Activated CD8-positive, alpha-beta memory T cell treated with anti-CD3 and anti-CD28 coated beads for 48 hours (primary cell): ENCODE results near the gene PIGX.

Experiments
- DNase-seq, 3 experiments: peaks; one replicate each; pipeline ENCODE4 v3.0.0-alpha.2; 2020; ENCODE audit warnings: low read depth in 2 of 3, low spot score in 2 of 3

The PIGX gene

DNA sequence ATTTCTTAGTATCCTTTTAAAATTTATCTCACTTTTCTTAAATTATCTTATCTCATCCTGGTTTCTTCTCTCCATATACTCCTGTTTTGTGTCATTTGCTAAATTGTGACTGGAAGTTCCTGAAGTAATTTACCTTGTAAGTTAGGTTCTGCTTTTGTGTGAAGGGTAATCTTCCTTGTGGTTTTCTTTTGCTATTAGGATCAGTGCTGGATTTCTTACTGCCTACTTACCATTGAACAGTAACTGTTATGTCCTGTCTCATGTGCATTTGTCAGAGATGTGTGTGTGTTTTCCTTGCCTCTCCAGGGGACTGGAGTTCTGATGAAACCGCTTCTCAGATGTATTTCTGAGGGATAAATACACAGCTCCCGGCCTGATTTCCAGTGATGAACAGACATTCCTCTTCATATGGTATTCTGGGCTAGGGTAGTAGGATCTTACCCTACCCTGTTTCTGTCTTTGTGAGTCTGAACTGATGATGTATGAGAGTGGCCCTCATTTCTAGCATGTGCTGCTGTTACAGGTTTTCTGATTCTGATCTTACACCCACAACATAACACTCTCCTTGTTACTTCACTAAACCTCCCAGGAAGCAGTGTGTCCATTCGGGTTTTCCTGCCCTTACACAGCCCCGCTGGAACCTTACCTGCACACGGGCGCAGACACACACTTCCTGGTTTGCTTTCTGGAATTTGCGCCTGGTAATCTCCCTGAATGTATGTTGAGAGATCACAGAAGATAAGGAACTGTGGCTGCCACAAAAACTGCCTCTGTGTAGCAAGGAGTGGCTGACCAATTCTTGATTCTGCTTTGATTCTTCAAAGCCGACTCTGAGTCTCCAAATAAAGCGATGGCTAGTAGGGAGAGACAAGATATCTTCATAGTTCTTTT is 42.2 kb downstream of the PIGX start:
- no peak for DNase-seq

DNA sequence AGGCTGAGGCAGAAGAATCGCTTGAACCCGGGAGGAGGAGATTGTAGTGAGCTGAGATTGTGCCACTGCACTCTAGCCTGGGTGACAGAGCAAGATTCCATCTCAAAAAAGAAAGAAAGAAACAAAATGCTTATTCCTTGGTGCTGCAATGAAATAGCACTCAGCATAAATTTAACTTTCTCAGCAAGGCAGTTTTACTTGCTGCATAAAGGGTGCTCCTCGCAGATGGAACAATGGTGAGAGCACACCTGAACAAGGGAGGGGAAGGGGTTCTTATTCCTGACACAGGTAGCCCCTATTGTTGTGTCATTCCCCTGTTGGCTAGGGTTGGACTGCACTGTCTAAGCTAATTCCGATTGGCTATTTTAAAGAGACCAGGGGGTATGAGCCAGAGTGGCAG is 44.6 kb downstream of the PIGX start:
- DNase-seq: no peak

DNA sequence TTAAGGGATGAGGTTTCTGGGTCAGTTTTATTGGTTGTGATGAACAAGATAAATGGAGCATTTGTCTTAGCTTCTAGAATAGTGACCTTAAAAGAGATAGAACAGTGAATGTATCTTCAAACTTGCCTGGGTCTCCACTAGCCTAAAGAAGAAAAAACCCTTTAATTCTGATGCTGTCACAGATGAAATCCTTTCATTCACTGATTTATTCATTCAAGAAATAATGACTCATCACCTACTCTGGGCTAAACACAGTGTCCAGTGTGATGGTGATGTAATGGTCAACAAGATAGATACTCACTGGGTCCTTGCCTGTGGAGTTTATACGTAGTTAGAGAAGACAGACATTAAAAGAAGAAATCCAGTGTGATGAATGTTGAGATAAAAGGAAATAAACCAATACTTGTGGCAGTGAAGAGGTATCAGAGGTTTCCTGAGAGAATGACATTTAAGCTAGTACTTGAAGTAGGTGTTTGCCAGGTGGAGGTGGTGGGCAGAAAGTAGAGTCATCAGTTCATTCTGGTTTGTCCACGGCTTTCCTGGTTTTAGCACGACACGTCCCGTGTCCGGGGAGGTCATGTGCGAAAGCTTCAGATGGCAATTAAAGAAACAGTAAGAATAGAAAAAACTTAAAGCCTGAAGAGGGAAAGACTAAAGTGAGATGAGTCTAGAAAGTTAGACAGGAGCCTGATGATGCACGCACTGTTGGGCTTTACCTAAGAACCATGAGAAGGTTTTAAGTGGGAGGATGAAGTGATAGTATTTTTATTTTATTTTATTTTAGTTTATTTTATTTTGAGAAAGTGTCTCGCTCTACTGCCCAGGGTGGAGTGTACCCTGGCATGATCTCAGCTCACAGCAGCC is 45.9 kb downstream of the PIGX start:
- no peak for DNase-seq

DNA sequence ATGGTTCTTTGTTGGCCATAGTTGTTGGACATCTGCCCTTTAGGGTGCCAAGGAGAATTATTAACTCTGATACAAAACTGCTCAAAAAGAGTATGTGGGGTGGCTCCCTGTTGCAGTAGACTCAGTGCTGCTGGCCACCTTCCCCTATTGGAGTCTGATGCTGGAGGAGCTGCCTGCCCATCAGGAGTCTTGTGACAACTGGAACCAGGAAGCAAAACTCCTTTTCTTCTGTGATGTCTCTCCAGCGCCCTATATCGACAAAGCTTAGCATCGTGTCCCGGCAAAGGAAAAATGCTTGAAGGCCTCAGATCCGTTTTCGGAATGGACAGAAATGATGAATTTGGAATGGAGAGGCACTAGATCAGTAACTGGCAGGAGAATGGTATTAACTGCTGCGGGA is 51.0 kb downstream of the PIGX start:
- no peak for DNase-seq

DNA sequence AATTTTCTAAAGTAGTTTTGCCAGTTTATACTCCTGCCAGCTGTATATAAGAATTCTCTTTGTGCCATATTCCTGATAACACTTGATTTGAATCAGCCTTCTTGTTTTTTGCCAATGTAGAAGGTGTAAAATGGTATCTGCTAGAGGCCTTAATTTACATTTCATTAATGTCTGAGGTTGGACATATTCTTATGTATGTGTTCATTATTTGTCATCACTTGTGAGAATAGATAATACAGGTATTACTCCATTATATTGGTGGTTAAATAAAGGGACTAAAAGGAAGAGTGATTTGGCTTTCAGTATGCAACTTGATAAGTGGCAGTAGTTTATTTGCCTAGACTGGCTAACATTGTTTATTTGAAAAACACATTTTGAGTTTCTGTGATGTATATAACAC is 53.3 kb downstream of the PIGX start:
- DNase-seq: no peak

DNA sequence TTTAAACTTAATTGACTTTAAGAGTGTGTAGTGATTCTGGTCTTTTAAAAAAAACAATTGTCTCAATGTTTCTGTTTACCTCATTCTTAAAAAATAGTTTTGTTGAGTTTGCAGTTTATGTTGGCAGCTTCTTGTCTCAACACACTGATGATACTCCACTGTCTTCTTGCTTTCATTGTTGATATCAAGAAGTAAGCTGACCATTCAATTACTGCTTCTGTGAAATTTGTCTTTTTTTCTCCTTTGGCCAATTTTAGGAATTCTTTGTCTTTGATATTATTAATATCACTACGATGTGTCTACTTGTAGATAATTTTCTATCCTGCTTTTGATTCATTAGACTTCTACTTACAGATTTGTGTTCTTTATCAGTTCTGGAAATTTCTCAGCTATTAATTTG is 58.9 kb downstream of the PIGX start:
- DNase-seq: no peak

DNA sequence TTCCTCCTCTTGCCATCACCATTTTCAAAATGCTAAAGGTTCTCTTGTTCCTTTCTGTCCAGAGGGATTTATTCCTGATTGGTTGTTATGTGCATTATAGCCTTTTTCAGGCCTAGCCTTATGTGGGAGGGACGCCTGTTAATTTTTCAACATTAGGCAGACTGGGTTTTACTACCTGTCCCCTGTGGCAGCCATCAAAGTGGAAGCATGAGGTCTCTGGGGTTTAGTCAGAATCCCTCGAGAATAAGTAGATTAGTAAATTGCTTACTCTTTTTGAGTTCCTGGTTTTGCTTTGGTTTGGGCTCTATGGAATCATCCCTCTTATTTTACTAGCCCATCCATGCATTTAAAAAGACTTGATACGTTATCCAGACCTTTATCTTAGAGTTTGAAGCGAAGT is 59.9 kb downstream of the PIGX start:
- DNase-seq: no peak

DNA sequence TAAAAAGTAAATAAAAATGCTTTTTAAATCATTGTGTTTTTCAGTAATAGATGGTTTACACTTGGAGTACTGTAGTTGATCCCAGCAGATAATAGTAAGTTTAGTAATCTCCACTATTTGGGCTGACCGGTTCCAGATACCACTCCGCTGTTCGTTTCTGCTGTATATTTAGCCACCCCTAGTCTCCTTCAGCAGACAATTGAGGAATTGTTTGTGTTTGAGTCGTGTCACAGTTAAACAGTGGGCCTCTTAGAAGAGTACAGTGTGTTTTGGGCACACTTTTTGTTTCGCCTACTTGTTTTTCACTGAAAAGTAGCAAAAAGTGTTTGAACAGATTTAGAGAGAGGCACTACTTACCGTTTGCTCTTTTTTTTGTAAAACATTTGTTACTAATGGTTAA is 60.7 kb downstream of the PIGX start:
- DNase-seq: no peak

DNA sequence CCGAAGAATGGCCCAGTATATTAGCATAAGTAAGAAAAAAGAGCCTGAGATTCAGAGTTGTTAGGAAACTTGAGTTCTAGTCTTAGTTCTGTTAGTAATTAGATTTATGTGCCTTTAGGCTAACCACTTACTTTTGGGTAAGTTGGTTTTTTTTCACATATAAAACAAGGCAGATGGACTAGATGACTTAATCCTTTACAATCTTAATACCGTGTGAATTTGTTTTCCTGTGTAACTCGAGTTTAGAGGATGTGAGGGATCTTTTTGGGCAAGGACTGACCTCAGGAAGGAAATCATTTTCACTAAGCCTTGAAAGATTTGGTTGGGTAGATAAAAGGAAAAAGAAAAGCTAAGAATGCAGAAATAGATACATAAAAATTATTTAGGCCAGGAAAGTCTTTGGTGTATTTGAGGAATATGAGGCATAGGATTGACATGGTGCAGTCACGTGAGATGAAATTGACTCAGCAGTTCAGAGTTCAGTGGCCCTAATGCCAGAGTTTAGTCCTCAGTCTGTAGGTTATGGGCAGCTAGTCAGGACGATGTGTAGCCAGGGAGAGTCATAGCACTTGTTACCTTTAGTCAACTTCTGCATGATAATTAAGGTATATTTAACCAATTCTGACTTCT is 62.1 kb downstream of the PIGX start:
- no peak for DNase-seq

DNA sequence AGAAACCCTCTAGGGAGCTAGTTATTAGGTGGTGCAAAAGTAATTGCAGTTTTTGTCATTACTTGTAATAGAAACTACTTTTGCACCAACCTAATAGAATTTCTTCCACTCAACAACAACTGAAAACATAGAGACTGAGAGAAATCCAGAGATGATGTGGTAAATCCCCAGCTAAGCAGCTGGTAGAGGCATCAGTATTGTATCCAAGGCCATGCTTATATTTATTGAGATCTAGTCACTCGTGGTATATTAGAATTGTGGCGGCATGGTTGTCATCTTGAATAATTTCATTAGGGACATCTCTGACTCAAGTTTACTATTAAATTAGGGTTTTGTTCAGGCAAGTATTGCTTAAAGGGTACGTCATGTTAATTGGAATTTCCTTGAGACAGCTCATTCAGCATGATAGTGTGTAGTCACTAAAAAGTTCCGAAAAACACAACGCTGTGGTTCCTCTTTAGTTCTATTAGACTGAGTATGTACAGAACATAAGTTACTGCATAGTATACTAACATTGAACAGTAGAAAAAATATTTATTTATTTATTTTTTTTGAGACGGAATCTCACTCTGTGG is 62.8 kb downstream of the PIGX start:
- DNase-seq: no peak

DNA sequence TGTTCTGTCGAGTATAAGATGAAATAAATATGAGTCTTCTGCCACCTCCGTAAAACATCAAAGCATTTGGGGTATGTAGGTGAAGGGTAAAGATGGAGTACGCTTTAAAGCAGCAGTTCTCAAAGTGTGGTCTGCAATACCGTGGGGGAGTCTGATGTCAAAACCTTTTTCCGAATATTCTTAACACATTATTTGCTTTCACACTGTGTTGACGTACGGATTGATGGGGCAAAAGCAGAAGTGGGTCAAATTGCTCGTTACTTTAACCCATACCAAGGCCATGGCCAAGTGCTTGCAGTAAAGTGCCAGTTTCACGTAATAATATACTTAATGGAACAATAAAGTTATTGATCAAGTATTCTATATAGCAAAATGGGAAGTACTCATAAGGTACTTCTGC is 63.8 kb downstream of the PIGX start:
- no peak for DNase-seq

DNA sequence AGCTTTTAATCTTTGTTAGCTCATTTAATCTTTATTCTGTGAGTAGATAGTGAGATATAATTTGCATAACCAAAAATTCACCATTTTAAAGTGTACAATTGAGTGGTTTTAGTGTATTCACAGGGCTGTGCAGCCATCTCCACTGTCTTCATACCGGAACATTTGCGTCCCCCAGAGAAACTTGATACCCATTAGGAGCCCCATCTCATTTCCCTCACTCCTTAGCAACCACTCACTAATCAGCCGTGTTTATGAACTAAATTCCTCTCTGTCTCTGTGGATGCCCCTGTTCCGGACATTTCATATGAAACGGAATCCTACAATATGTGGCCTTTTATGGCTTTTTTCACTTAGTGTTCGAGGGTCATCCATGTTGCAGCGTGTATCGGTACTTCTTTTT is 65.7 kb downstream of the PIGX start:
- no peak for DNase-seq

DNA sequence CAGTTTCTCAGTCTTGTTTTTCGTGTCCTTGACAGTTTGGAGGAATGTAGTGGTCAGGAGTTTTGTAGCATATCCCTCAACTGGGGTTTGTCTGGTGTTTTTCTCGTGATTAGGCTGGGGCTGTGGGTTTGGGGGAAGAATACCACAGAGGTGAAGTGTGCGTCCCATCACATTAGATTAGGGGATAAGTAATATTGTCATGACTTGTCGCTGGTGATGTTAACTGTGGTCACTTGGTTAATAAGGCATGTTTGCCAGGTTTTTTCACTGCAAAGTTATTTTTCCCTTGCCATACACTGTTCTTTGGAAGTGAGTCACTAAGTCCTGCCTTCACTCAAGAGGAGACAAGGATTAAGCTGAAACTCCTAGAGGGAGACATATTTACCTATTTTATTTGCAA is 66.6 kb downstream of the PIGX start:
- DNase-seq: no peak

DNA sequence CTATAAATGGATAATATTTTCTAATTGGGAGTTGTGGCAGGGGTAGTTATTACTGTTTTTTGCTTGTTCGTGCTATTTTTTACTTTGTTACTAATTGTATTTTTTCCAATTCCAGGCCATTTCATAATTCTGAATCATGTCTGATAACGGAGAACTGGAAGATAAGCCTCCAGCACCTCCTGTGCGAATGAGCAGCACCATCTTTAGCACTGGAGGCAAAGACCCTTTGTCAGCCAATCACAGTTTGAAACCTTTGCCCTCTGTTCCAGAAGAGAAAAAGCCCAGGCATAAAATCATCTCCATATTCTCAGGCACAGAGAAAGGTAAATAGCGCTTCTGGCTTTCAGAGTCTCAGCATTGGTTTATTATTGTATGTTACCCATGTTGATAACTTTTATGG is 70.3 kb downstream of the PIGX start:
- no peak for DNase-seq
